Measurements from ENCODE around the gene GALNT7.
"Not testable (repeated sequence)": the region's sequence is repeated elsewhere in the genome, so short reads cannot be mapped to it uniquely, and the experiment has no call there.

DNA sequence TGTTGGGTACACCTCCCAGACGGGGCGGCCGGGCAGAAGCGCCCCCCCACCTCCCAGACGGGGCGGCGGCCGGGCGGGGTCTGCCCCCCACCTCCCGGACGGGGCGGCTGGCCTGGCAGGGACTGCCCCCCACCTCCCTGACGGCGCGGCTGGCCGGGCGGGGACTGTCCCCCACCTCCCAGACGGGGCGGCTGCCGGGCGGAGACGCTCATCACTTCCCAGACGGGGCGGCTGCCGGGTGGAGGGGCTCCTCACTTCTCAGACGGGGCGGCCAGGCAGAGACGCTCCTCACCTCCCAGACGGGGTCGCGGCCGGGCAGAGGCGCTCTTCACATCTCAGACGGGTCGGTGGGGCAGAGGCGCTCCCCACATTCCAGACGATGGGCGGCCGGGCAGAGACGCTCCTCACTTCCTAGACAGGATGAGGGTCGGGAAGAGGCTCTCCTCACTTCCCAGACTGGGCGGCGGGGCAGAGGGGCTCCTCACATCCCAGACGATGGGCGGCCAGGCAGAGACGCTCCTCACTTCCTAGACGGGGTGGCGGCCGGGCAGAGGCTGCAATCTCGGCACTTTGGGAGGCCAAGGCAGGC is 15.1 kb downstream of the GALNT7 start:
- TF ChIP-seq, protein P1, sequence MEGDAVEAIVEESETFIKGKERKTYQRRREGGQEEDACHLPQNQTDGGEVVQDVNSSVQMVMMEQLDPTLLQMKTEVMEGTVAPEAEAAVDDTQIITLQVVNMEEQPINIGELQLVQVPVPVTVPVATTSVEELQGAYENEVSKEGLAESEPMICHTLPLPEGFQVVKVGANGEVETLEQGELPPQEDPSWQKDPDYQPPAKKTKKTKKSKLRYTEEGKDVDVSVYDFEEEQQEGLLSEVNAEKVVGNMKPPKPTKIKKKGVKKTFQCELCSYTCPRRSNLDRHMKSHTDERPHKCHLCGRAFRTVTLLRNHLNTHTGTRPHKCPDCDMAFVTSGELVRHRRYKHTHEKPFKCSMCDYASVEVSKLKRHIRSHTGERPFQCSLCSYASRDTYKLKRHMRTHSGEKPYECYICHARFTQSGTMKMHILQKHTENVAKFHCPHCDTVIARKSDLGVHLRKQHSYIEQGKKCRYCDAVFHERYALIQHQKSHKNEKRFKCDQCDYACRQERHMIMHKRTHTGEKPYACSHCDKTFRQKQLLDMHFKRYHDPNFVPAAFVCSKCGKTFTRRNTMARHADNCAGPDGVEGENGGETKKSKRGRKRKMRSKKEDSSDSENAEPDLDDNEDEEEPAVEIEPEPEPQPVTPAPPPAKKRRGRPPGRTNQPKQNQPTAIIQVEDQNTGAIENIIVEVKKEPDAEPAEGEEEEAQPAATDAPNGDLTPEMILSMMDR (IDR thresholded peaks at IDR 0.05), result not testable (repeated sequence)
- not testable (repeated sequence) for TF ChIP-seq POLR2A, EP300 (IDR thresholded peaks at IDR 0.05)

Measured in tibial nerve (tissue), 4 donors.